GM12878 (cell line): Measurements from ENCODE around the gene REG1A. TPM values are rescaled to one million over a fixed set of nuclear protein-coding genes. Genes with fewer than 3 reads are reported as not detected.

Experiments used
- CBX3 ChIP-seq: fragments of 200-600 bp; sonication (generic); IDR thresholded peaks from 2 replicates; pipeline ENCODE4 v1.6.1; 2016; ENCODE audit warnings: low read depth, borderline replicate concordance
- E4F1 ChIP-seq: fragments of 450-650 bp; IDR thresholded peaks from 2 replicates; pipeline ENCODE4 v1.6.1; 2018; ENCODE audit warnings: borderline replicate concordance, mild to moderate bottlenecking; ENCODE audit not compliant: partially characterized antibody
- HSF1 ChIP-seq: fragments of 150-350 bp; IDR thresholded peaks from 2 replicates; pipeline ENCODE4 v1.6.1; 2014; ENCODE audit warnings: mild to moderate bottlenecking, low read depth, low read length
- KAT2A ChIP-seq: conservative IDR thresholded peaks from 2 replicates; pipeline ENCODE4 v1.6.1; 2011; ENCODE audit warnings: low read depth, low read length; ENCODE audit not compliant: control insufficient read depth
- MTA3 ChIP-seq: IDR thresholded peaks from 2 replicates; pipeline ENCODE4 v1.6.1; 2012; ENCODE audit warnings: low read length, inconsistent platforms, borderline replicate concordance
- NBN ChIP-seq: fragments of 450-650 bp; IDR thresholded peaks from 2 replicates; pipeline ENCODE4 v1.6.1; 2016
- PBX3 ChIP-seq: IDR thresholded peaks from 2 replicates; pipeline ENCODE4 v1.6.1; 2011; ENCODE audit warnings: mild to moderate bottlenecking, low read depth, low read length, moderate library complexity; ENCODE audit not compliant: insufficient replicate concordance
- SIN3A ChIP-seq: IDR thresholded peaks from 2 replicates; pipeline ENCODE4 v1.6.1; 2012; ENCODE audit warnings: low read depth, low read length, improper control_type of control experiment
- SMC3 ChIP-seq: IDR thresholded peaks from 2 replicates; pipeline ENCODE4 v1.6.1; 2011; ENCODE audit warnings: low read length, improper control_type of control experiment, borderline replicate concordance
- TBL1XR1 ChIP-seq: IDR thresholded peaks from 2 replicates; pipeline ENCODE4 v1.6.1; 2012; ENCODE audit warnings: low read depth, low read length, improper control_type of control experiment
- TCF7 ChIP-seq: IDR thresholded peaks from 2 replicates; pipeline ENCODE4 v1.6.1; 2014; ENCODE audit warnings: antibody characterized with exemption, borderline replicate concordance
- polyA plus RNA-seq, 11 experiments: library from polyadenylated mRNA; depleted of rRNA in 4 of 11; unstranded in 6 of 11; stranded (reverse) in 5 of 11; fragments of >200 nt; fragmentation: Nextera tagmentation in 4 of 11; fragmentation: Illumina TruSeq in 1 of 11; extraction: Ambion mirVana in 4 of 11; extraction: Trizol in 1 of 11; gene quantifications; 1 replicate in 1 of 11; 2 replicates in 10 of 11; pipeline versions ENCODE4 v1.2.1 to v1.2.3, GENCODE V29; 2011 to 2016; ENCODE audit warnings: inconsistent platforms in 2 of 11, missing spikeins in 2 of 11, low read depth in 1 of 11
- total RNA-seq, 4 experiments: library from RNA; depleted of rRNA in 3 of 4; stranded (reverse); fragments of >200 nt in 3 of 4; fragmentation: Illumina TruSeq in 1 of 4; extraction: Trizol in 1 of 4; gene quantifications; 2 replicates each; pipeline versions ENCODE4 v1.2.1 to v1.2.3, GENCODE V29; 2013 to 2021
- TF ChIP-seq, protein P1 (sequence below): IDR thresholded peaks from 2 replicates; pipeline ENCODE4 v1.6.1; 2011; ENCODE audit warnings: borderline replicate concordance, low read depth, mild to moderate bottlenecking, moderate library complexity, low read length; ENCODE audit not compliant: insufficient read depth, poor library complexity, severe bottlenecking

Gene REG1A
- total and polyA plus RNA-seq, 10 of the 15 experiments (the other 5 are each of a cell fraction or from before 2014, with no cell fraction given): 4.5 TPM; not detected in 9

GRCh38 chr2:79171348-79171958, 51.2 kb downstream of the REG1A start (continued):
- TF ChIP-seq HSF1 (no peak), E4F1 (no peak), TBL1XR1 (no peak), MTA3 (no peak), KAT2A (no peak), TCF7 (no peak), PBX3 (no peak), CBX3 (no peak), SIN3A (no peak), SMC3 (no peak), NBN (no peak)
- TF ChIP-seq, protein P1, sequence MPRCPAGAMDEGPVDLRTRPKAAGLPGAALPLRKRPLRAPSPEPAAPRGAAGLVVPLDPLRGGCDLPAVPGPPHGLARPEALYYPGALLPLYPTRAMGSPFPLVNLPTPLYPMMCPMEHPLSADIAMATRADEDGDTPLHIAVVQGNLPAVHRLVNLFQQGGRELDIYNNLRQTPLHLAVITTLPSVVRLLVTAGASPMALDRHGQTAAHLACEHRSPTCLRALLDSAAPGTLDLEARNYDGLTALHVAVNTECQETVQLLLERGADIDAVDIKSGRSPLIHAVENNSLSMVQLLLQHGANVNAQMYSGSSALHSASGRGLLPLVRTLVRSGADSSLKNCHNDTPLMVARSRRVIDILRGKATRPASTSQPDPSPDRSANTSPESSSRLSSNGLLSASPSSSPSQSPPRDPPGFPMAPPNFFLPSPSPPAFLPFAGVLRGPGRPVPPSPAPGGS: no peak
- TF ChIP-seq, all 136 proteins: peak for 0

Other genes with a start within 250 kb of the REG1A start
- not detected in 2 replicates for gene REG3G, start 94.8 kb upstream of the REG1A start, total RNA-seq (2014; rRNA removed)
- not detected in 2 replicates for gene REG3G, start 94.8 kb upstream of the REG1A start, total RNA-seq (2014; rRNA removed; fragmentation: Illumina TruSeq; extraction: Trizol)
- 0.33 and 0.51 TPM in 2 replicates for gene REG3G, start 94.8 kb upstream of the REG1A start, total RNA-seq (2021)
- gene REG3G, start 94.8 kb upstream of the REG1A start, polyA plus RNA-seq (2011; rRNA removed): not detected in 2 replicates
- gene REG3G, start 94.8 kb upstream of the REG1A start, polyA plus RNA-seq (2014; fragmentation: Illumina TruSeq; extraction: Trizol): not detected in 2 replicates
- not detected for gene REG3G, start 94.8 kb upstream of the REG1A start, polyA plus RNA-seq (2014; fragmentation: Nextera tagmentation; extraction: Ambion mirVana)
- not detected in 2 replicates for gene REG3G, start 94.8 kb upstream of the REG1A start, polyA plus RNA-seq (2014; rRNA removed)
- not detected for gene REG3G, start 94.8 kb upstream of the REG1A start, polyA plus RNA-seq (2016; fragmentation: Nextera tagmentation; extraction: Ambion mirVana)
- not detected in 2 replicates for gene REG1B, start 32.5 kb upstream of the REG1A start, total RNA-seq (2014; rRNA removed)
- gene REG1B, start 32.5 kb upstream of the REG1A start, total RNA-seq (2014; rRNA removed; fragmentation: Illumina TruSeq; extraction: Trizol): not detected in 2 replicates
- 2.7 and 3.9 TPM in 2 replicates for gene REG1B, start 32.5 kb upstream of the REG1A start, total RNA-seq (2021)
- gene REG1B, start 32.5 kb upstream of the REG1A start, polyA plus RNA-seq (2011; rRNA removed): not detected in 2 replicates
- gene REG1B, start 32.5 kb upstream of the REG1A start, polyA plus RNA-seq (2014; fragmentation: Illumina TruSeq; extraction: Trizol): not detected in 2 replicates
- gene REG1B, start 32.5 kb upstream of the REG1A start, polyA plus RNA-seq (2014; fragmentation: Nextera tagmentation; extraction: Ambion mirVana): not detected
- gene REG1B, start 32.5 kb upstream of the REG1A start, polyA plus RNA-seq (2014; rRNA removed): not detected in 2 replicates
- gene REG1B, start 32.5 kb upstream of the REG1A start, polyA plus RNA-seq (2016; fragmentation: Nextera tagmentation; extraction: Ambion mirVana): not detected
- not detected in 2 replicates for gene REG3A, start 39.3 kb downstream of the REG1A start, total RNA-seq (2014; rRNA removed)
- gene REG3A, start 39.3 kb downstream of the REG1A start, total RNA-seq (2014; rRNA removed; fragmentation: Illumina TruSeq; extraction: Trizol): not detected in 2 replicates
- gene REG3A, start 39.3 kb downstream of the REG1A start, total RNA-seq (2021): 0.62 TPM in 1 of 2 replicates, not detected in the other
- gene REG3A, start 39.3 kb downstream of the REG1A start, polyA plus RNA-seq (2011; rRNA removed): not detected in 2 replicates
- not detected in 2 replicates for gene REG3A, start 39.3 kb downstream of the REG1A start, polyA plus RNA-seq (2014; fragmentation: Illumina TruSeq; extraction: Trizol)
- gene REG3A, start 39.3 kb downstream of the REG1A start, polyA plus RNA-seq (2014; fragmentation: Nextera tagmentation; extraction: Ambion mirVana): not detected
- not detected in 2 replicates for gene REG3A, start 39.3 kb downstream of the REG1A start, polyA plus RNA-seq (2014; rRNA removed)
- gene REG3A, start 39.3 kb downstream of the REG1A start, polyA plus RNA-seq (2016; fragmentation: Nextera tagmentation; extraction: Ambion mirVana): not detected